ENCODE measurements around the gene KRT9. TPM values are rescaled to one million over a fixed set of nuclear protein-coding genes. Genes with fewer than 3 reads are reported as not detected.

The KRT9 gene
- polyA plus RNA-seq, 2 of the 4 experiments (the other 2 are of a cell fraction): not detected

DNA sequence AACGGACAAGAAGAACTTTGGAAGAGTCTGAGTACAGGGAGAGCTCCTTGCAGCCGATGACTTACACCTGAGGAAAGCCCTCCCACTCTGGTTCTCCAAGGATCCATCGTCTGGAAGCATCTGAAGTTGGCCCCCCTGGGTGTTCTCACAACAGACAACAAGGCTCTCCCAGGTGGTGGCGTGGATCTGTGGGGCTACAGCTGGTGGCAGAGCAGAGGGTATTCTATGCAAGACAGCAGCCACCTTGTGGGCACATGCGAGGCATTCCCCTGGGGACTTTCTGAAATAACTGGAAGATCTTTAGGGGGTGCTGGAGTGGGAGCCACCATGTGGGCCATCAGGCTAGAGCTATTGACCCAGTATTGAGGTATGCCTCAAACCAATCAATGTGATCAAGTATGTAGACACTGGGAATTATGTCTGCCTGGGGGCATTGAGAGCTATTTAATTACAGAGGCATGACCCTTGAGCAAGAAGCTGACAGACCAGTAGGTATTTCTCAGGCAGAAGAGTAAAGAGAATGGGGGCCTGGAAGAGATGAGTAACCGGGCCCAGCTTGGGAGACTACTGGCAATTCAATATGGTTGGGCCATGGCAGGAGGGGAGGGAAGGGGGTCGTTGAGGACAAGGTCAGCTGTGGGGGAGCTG lies 36.8 kb downstream of the KRT9 start:
- H3K4me1 ChIP-seq: peaks cover 22% of the 10 kb centered on the region
- H3K27ac ChIP-seq: no peak overlapping the region
- FAIRE-seq (no peak), ATAC-seq (no peak), DNase-seq (ENCODE audit: low read depth in 1 of 2, low spot score in 1 of 2) (no peak)
- 60% methylated on average over 7 of the region's 7 CpGs for WGBS (ENCODE audit: missing lambda C conversion rate)
- CTCF ChIA-PET: interaction anchor here (0.6 to 8.1 kb wide), 8 partner anchors 15 to 678 kb away, joined by 3 to 141 read pairs (median 4); no protein-coding TSS in a partner anchor
- H3K4me3 ChIP-seq: no peak overlapping the region
- peak in 1 of 2 experiments; percentile 39; a peak in 3 of 5 replicates for TF ChIP-seq RAD21 (conservative IDR thresholded peaks at IDR 0.05 in 1 of 2, IDR thresholded peaks at IDR 0.05 in 1 of 2)
- TF ChIP-seq, protein P1, sequence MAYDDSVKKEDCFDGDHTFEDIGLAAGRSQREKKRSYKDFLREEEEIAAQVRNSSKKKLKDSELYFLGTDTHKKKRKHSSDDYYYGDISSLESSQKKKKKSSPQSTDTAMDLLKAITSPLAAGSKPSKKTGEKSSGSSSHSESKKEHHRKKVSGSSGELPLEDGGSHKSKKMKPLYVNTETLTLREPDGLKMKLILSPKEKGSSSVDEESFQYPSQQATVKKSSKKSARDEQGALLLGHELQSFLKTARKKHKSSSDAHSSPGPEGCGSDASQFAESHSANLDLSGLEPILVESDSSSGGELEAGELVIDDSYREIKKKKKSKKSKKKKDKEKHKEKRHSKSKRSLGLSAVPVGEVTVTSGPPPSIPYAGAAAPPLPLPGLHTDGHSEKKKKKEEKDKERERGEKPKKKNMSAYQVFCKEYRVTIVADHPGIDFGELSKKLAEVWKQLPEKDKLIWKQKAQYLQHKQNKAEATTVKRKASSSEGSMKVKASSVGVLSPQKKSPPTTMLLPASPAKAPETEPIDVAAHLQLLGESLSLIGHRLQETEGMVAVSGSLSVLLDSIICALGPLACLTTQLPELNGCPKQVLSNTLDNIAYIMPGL (CRISPR knock-in tag; IDR thresholded peaks at IDR 0.05; ENCODE audit: borderline replicate concordance): no peak
- no peaks in the 10 kb centered on the region for H3K9me3 ChIP-seq
- H3K4me2 ChIP-seq: no peak overlapping the region
- POLR2A ChIA-PET: interaction anchor here (0.6 kb wide), 1 partner anchor 1659 kb away, joined by 3 read pairs; no protein-coding TSS in a partner anchor

DNA sequence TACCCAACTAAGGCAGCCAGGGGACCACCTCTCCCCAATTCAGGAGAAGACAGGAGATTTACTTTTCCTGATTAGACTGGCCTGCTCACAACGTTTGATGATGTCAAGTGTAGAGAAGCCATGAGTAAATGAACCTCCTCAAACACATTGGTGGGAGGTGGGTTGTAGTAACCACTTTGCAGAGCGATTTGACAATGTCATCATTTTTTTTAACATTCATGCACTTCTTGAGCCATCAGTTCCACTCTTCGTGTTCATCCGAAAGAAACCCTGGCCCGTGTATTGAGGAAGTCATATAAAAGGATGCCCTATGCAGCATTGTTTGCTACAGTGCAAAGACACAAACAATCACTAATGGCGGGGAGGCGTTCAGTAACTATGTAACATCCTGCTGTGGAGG lies 38.2 kb downstream of the KRT9 start:
- ChIA-PET CTCF (interaction anchor here (0.9 to 6.9 kb wide), 7 partner anchors 16 to 678 kb away, joined by 4 to 101 read pairs (median 5); no protein-coding TSS in a partner anchor), POLR2A (no interaction called here)
- FAIRE-seq (no peak), ATAC-seq (no peak), DNase-seq (ENCODE audit: low read depth in 1 of 2, low spot score in 1 of 2) (no peak)
- H3K27ac ChIP-seq: no peak overlapping the region
- no peak overlapping the region for H3K4me3 ChIP-seq
- no peak overlapping the region for H3K4me2 ChIP-seq
- no peak for TF ChIP-seq HOXB5 (CRISPR knock-in tag; IDR thresholded peaks at IDR 0.05)
- no peak for TF ChIP-seq TFCP2L1 (CRISPR knock-in tag; IDR thresholded peaks at IDR 0.05)
- no peak for TF ChIP-seq MYC (IDR thresholded peaks at IDR 0.05; ENCODE audit: borderline replicate concordance, low read length)
- no peak for TF ChIP-seq NR3C1 (IDR thresholded peaks at IDR 0.05)
- TF ChIP-seq FOXS1 (CRISPR knock-in tag; IDR thresholded peaks at IDR 0.05): no peak
- TF ChIP-seq PHF8 (IDR thresholded peaks at IDR 0.05; ENCODE audit: borderline replicate concordance, low read depth): no peak
- peak; percentile 83 for TF ChIP-seq MAFK (IDR thresholded peaks at IDR 0.05; ENCODE audit: partially characterized antibody)
- H3K4me1 ChIP-seq: peaks cover 27% of the 10 kb centered on the region
- WGBS (ENCODE audit: missing lambda C conversion rate): 76% methylated on average over 7 of the region's 7 CpGs
- H3K9me3 ChIP-seq: no peaks in the 10 kb centered on the region

DNA sequence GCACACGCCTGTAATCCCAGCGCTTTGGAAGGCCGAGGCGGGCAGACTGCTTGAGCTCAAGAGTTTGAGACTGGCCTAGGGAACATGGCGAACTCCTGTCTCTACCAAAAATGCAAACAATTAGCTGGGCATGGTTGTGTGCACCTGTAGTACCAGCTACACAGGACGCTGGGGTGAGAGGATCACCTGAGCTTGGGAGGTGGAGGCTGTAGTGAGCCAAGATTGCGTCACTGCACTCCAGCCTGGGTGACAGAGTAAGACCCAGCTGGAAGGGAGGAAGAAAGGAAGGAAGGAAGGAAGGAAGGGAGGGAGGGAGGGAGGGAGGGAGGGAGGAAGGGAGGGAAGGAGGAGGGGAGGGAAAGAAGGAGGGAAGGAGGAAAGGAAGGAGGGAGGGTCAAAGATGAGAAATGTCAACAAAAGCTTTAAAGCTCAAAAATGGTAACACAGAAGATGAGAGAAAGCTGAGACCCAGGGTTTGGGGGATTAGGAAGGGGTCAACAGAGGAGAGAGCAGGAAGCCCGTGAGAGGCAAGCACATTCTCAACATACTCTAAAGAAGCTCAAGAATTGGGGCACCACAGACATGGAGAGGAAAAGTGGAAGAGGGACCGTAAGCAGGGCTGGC lies 38.8 kb downstream of the KRT9 start:
- H3K4me1 ChIP-seq: peaks cover 29% of the 10 kb centered on the region

DNA sequence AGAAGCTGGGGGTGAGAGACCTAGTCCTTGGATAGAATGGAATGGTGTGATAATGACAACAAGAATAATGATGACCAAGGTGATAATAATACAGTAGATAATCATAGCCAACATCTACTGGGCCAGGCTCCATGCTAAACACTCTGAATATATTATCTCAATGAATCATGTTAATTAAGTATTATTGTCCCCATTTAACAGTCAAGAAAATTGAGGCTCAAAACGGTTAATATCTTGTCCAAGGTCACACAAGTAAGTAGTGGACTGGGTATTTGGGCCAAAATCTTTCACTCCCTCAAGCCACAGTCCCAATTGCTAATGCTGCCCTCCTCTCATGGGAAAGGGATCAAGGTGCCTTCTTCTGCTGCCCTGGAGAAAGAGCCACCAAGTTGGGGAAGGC lies 39.9 kb downstream of the KRT9 start:
- no peaks in the 10 kb centered on the region for H3K9me3 ChIP-seq
- no peak overlapping the region for H3K4me3 ChIP-seq
- no peak overlapping the region for H3K4me2 ChIP-seq
- peaks cover 29% of the 10 kb centered on the region for H3K4me1 ChIP-seq
- DNase-seq (ENCODE audit: low read depth in 1 of 2, low spot score in 1 of 2): no peak
- TF ChIP-seq CHD2 (IDR thresholded peaks at IDR 0.05; ENCODE audit: low read length, partially characterized antibody) (no peak), PHF8 (IDR thresholded peaks at IDR 0.05; ENCODE audit: borderline replicate concordance, low read depth) (no peak), SREBF2 (IDR thresholded peaks at IDR 0.05) (no peak), MAZ (IDR thresholded peaks at IDR 0.05; ENCODE audit: borderline replicate concordance, low read depth, low read length) (no peak), JUNB (IDR thresholded peaks at IDR 0.05) (no peak), KDM1A (IDR thresholded peaks at IDR 0.05; ENCODE audit: low read depth) (no peak), POLR2A (IDR thresholded peaks at IDR 0.05; ENCODE audit: low read length) (no peak)
- TF ChIP-seq, protein P2, sequence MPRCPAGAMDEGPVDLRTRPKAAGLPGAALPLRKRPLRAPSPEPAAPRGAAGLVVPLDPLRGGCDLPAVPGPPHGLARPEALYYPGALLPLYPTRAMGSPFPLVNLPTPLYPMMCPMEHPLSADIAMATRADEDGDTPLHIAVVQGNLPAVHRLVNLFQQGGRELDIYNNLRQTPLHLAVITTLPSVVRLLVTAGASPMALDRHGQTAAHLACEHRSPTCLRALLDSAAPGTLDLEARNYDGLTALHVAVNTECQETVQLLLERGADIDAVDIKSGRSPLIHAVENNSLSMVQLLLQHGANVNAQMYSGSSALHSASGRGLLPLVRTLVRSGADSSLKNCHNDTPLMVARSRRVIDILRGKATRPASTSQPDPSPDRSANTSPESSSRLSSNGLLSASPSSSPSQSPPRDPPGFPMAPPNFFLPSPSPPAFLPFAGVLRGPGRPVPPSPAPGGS (IDR thresholded peaks at IDR 0.05): no peak
- ATAC-seq: no peak
- FAIRE-seq: no peak
- no peak overlapping the region for H3K27ac ChIP-seq
- ChIA-PET CTCF (interaction anchor here (1.0 to 6.9 kb wide), 5 partner anchors 9 to 131 kb away, joined by 4 to 101 read pairs (median 9); no protein-coding TSS in a partner anchor), POLR2A (interaction anchor here (0.6 kb wide), 1 partner anchor 597 kb away, joined by 3 read pairs; no protein-coding TSS in a partner anchor)
- WGBS (ENCODE audit: missing lambda C conversion rate): 15% methylated on average over 1 of the region's 1 CpG

More for the DNA sequence above, 38.8 kb downstream of the KRT9 start:
- DNase-seq (ENCODE audit: low read depth in 1 of 2, low spot score in 1 of 2) (no peak), ATAC-seq (no peak), FAIRE-seq (no peak)
- Histone ChIP-seq H3K27ac (no peak overlapping the region), H3K9me3 (no peaks in the 10 kb centered on the region), H3K4me2 (no peak overlapping the region), H3K4me3 (no peak overlapping the region)
- ChIA-PET CTCF (interaction anchor here (1.0 to 6.9 kb wide), 6 partner anchors 8 to 676 kb away, joined by 4 to 101 read pairs (median 7); no protein-coding TSS in a partner anchor), POLR2A (interaction anchor here (0.8 to 0.9 kb wide), 2 partner anchors 11 to 155 kb away, joined by 3 to 4 read pairs; partner anchors contain the start of gene EIF1)
- 83% methylated on average over 9 of the region's 9 CpGs for WGBS (ENCODE audit: missing lambda C conversion rate)
- TF ChIP-seq HOXB5 (CRISPR knock-in tag; IDR thresholded peaks at IDR 0.05): no peak
- TF ChIP-seq KDM1A (IDR thresholded peaks at IDR 0.05; ENCODE audit: low read depth): no peak
- TF ChIP-seq FOSL2 (IDR thresholded peaks at IDR 0.05): no peak
- no peak for TF ChIP-seq FOSL2 (CRISPR knock-in tag; IDR thresholded peaks at IDR 0.05)
- no peak for TF ChIP-seq HEYL (CRISPR knock-in tag; IDR thresholded peaks at IDR 0.05)
- TF ChIP-seq, protein P2 (IDR thresholded peaks at IDR 0.05): no peak

Data from A549 (cell line).